Muscle of arm (tissue), 12 donors: ENCODE measurements around the gene LCN1. TPM values are rescaled to one million over a fixed set of nuclear protein-coding genes. Genes with fewer than 3 reads are reported as not detected.
"Not testable (repeated sequence)": the region's sequence is repeated elsewhere in the genome, so short reads cannot be mapped to it uniquely, and the experiment has no call there.

Experiments used
- DNase-seq: peaks from one replicate; pipeline ENCODE4 v3.0.0-alpha.2; 2013
- polyA plus RNA-seq, 12 donors: library from polyadenylated mRNA; unstranded; fragments of 120-200 nt; gene quantifications; one replicate each; pipeline ENCODE4 v1.2.1, GENCODE V29; 2013; ENCODE audit not compliant: insufficient read length in 12 of 12

The LCN1 gene
- polyA plus RNA-seq, 12 donors: 0.57 TPM; not detected in 11

DNA sequence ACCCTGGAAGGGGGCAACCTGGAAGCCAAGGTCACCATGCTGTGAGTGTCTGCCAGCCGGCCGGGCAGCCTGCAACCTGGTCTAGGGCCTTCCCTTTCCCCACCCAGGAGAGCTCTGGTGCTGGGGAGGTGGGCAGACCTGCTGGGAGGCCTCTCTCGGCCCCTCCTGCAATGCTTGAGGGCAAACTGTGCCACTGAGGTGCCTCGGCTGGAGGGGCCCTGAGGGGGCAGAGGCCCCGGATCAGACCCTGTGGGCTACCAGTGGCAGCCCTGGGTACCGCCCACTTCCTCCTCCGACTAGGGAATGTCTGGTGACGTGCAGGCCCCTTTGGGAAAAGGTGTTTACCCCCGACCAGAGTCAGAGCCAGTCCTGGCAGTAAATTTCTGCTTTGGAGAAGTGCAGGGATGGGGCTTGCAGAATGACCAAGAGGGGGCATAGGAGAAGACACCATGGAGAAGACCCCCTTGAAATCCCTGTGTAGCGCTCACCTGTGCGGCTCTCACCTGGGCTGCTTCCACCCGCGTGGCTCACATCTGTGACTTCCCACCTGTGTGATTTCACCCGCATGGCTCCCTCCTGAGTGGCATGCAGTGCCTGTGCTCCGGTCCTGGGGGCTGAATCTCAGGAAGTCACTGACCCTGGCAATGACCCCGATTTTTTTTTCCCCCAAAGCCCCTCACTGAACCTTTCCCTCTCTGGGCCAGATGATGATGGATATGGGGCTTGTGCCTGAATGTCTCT lies 1.1 kb downstream of the LCN1 start:
- no peak for DNase-seq

DNA sequence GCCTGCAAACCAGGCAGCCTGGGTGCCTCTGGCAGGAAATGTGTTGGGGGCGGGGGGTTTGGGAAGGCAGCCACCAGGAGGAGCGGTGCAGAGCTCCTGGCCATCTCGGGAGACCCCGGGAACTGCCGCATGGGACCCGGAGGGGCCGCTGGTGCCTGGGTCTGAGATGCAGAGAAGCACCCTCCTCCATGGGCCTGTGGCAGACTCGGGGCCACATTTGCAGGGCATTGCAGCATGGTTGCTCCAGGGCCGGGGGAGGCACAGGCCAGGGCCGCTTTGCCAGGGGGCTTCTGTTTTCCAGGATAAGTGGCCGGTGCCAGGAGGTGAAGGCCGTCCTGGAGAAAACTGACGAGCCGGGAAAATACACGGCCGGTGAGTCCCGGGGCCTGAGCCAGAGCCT lies 1.7 kb downstream of the LCN1 start:
- no peak for DNase-seq

DNA sequence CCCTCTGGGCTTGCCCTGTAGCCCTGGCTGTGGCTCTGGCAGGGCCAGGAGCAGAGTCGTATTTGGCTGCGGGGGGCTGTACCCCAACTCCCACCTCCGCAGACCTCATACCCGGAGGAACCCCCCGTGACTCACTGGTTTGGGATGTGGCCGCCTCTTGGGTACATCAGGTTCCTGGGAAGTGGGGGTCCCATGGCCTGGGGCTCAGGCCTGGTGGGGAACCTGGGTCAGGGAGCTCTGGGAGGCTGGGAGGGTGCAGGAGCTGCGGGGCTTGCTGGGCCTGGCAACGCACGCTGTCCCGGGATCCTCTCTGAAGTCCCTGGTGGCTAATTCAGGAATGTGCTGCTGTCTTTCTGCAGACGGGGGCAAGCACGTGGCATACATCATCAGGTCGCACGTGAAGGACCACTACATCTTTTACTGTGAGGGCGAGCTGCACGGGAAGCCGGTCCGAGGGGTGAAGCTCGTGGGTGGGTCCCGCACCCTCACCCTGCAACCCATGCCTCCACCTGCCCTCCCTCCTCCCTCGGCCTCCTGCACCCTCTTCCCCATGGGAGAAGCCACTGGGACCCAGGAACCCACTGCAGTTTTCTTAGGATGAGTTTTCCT lies 2.4 kb downstream of the LCN1 start:
- DNase-seq: no peak

DNA sequence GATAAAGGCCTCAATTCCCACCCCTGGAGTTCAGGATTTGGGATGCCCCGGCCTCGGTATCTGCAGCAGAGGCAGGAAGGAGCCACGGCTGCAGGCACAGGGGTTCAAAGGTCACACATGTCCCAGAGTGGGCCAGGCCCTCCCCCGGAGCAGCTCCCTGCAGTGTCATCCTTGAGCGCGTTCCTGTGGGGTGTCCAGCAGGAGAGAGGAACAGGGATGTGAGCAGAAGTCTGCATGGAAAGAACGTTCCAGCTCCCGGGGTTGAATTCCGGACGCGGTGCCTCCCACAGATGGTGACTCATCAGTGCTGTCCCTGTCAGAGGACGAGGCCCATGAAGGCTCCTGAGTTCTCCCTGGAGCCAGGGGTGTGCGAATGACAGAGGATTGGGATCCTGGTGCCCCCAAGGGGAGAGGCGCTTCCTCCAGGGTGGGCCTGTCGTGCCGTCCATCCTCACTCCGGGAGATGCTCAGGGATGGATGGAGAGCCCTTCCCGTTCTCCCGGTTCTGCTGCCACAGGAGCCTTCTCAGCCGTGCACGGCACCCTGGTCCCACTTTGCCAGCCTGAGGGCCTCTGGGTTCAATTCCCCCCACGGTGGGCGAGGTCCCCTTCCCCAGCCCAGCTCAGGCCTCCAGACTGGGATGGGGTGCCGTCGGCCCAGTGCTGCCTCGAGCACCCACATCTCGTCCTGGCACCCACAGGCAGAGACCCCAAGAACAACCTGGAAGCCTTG lies 3.1 kb downstream of the LCN1 start:
- no peak for DNase-seq

DNA sequence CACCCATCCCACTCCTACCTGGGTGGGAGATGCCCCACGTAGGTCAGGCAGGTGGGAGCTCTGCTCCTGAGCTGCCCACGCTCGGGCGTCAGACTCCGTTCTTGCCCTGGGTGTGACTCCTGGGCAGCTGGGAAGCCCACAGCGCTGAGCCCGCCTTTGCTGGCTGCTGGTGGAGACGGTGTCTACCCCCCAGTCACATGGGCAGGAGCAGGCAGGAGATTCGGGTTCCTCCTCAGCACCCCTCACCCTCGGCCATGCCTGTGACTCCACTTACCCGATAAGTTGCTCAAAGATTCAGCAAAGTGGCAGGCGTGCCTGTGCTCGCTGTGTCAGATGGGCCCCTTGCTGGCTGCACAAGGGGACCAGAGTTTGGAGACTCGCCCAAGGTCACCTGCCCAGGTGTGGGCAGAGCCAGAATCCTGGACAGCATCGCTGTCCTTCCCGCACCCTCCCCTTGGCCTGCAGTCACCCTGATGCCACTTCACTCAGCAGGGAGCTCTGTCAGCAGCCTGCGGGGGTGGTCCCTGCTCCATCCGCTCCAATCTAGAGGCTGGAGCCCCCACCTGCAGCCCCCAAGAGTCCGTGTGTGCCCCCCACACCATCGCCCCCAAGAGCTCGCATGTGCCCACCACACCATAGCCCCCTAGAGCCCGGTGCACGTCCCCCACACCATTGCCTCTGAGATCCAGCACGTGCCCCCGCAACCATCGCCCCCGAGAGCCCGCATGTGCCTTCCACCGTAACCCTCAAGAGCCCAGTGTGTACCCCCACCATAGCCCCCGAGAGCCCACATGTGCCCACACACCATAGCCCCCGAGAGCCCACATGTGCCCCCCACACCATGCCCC lies 4.2 kb downstream of the LCN1 start:
- no peak for DNase-seq

DNA sequence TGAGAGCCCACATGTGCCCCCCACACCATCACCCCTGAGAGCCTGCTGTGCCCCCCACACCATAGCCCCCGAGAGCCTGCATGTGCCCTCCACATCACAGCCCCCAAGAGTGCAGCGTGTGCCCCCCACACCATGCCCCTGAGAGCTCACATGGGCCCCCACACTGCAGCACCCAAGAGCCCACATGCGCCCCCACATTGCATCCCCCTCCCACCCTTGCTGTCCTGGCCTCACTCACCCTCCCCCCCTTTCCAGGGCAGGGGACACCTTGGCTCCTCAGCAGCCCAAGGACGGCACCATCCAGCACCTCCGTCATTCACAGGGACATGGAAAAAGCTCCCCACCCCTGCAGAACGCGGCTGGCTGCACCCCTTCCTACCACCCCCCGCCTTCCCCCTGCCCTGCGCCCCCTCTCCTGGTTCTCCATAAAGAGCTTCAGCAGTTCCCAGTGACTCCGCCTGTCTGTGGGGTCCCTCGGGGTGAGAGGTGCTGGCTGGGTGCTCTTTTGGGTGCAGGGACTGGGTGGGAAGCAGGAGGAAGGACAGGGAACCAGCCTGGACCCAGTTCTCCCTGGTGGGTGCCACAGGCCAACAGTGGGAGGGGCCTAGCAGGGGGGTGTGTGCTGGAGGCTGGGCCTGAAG lies 5.0 kb downstream of the LCN1 start:
- DNase-seq: no peak

DNA sequence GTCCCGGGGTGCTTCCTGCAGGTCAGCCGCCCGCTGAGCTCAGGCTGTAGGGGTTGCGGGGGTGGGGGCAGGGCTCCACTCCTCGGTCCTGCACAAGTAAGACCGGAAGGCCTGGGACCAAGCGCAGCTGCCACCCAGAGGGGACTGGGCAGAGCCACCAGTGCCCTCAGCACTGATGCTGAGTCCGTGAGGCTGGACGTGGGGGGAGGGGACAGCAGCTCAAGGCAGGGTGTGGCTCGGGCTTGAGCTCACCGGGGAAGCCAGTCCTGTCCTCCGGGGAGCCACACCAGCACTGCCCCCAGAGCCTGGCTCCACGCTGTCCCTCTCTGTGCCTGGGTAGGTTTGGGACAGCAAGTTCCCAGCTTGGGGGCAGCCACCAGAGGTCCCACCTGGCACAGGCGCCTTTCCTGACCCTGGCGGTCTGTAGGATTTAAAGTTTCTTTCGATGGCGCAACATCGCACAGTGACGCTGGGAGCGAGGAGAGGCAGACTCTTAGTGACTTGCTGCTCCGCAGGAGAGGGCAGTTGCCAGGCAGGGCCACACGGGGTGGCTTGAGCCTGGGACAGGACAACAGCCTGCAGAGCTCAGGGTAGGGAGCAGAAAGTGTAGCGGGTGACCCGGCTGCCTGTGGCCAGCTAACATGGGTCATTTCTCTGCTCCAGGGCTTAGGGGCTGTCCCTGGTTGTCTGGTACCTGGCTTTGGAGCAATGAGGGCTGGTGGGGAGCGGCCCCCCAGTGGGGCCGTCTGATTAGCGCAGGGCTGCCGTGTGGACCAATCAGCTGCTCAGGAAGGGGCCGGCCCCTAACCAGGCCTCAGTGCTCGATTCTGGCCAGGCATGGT lies 5.7 kb downstream of the LCN1 start:
- no peak for DNase-seq

DNA sequence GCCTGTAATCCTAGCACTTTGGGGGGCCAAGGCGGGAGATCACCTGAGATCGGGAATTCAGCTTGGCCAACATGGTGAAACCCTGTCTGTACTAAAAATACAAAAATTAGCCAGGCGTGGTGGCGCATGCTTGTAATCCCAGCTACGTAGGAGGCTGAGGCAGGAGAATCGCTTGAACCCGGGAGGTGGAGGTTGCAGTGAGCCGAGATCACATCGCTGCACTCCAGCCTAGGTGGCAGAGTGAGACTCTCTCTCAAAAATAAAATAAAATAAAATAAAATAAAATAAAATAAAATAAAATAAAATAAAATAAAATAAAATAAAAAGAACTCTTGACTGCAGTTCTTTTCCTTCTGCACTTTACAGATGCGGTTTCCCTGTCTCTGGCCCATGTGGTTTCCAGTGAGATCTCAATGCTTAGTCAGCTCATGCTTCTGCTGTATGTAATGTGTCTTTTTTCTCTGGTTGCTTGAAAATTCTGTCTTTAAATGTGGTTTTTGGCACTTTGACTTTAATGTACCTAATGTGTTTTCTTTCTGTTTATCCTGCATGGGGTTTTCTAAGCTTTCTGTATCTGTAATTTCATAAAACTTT lies 7.7 kb downstream of the LCN1 start:
- DNase-seq: not testable (repeated sequence)

DNA sequence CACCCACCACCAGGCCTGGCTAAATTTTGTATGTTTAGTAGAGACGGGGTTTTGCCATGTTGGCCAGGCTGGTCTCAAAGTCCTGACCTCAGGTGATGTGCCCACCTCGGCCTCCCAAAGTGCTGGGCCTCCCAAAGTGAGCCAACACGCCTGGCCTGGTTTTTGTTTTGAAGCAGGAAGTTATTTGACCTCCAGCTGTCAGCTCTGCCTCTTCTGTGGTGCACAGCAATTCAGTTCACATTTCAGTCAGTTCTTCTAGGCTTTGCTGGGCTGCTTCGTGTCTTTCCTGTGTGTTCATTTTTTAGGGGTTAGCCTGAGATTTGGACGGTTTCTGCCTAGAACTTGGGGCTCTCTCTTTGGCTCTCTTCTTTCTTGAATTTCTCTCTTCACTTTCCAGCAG lies 8.9 kb downstream of the LCN1 start:
- no peak for DNase-seq

DNA sequence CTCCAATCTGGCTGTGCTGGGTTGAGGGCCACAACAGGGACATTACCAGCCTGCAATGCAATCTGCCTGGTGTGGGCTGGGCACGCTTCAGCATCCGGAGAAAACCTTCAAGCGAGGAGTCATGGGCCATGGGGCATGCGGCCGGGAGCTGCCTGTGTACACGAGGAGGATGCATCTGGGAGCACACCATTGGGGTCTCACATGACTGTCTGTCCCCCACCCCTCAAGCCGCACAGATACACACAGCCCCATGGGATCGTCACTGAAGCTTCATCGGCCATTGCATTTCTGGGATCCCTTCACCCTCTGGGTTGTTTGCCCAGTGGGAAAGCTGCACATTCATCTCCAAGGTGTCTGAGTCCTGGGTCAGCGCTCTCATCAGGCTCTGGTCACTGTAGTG lies 9.9 kb downstream of the LCN1 start:
- no peak for DNase-seq

DNA sequence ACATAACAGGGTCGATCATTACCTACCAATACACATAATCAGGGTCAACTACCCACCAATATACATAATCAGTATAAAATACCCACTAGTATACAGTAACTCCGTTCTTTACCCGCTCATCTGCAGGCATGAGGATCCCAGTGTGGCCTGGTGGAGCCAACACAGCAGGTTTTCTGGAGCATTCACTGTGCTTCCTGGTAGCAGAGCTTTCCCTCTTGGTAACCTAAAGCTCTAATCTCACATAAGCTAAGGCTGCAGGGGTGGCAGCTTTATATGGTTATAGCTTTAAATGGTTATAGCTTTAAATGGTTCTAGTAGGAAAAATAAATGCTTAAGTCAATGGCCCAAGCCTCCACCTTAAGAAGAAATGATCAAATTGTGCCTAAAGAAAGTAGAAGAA lies 11.9 kb downstream of the LCN1 start:
- no peak for DNase-seq

DNA sequence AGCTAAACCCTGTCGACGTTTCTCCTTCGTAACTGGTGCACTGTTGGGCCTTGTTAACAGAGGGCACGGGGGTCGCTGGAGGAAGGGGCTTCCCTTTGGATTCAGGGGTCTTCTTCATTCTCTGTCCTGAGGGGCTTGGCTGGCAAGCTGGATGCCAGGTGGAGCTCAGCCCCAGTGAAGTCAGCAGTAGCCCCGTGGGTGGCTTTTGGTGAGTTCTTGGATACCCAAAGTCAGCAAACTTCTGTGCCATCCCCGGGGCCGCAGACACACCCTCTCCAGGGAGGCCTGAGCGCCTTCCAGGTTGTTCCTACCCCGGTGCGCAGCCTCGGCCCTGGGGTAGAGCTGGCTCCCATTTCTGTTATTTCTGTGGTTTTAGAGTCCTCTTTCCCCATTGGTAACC lies 12.4 kb downstream of the LCN1 start:
- no peak for DNase-seq

DNA sequence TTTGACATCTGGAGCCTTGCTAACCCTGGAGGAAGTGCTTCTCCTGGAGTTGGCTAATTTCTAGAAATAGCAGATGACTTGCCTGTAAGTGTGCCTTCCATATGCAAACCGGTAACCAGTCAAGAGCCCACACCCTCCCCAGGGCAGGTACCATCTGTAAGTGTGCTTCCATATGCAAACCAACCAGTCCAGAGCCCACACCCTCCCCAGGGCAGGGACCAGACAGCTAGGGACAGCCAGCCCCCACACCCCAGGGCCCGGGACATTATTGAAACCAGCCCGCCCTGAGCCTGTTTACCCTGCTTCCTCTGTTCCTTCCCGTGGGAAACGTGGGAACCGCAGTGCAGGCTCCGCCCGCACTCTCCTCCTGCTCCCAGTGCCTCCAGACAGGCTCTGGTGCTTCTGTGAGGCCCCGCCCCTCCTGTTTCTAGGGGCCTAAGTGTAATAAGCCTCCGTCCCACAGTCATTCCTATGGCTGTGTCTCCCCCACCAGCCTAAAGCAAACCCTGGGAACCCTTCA lies 13.0 kb downstream of the LCN1 start:
- not testable (repeated sequence) for DNase-seq

DNA sequence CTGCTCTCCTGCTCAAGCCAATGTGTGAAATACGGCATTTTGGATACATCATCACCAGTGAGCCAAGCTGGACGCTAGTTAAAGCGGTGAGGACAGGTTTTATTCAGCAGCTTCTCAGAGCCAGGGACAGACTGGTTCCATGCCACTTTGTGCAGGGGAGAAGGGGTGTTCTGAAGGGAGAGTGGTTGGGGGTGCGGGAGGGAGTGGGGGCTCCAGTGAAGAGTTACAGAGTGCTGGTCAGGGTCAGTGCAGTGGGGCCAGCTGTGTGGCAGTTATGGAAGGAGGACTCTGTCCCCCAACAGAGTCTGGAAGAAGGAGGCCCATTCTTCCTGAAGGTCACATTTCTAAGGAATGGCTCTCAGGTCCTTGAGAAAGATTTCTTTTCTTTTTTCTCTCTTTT lies 13.6 kb downstream of the LCN1 start:
- not testable (repeated sequence) for DNase-seq

DNA sequence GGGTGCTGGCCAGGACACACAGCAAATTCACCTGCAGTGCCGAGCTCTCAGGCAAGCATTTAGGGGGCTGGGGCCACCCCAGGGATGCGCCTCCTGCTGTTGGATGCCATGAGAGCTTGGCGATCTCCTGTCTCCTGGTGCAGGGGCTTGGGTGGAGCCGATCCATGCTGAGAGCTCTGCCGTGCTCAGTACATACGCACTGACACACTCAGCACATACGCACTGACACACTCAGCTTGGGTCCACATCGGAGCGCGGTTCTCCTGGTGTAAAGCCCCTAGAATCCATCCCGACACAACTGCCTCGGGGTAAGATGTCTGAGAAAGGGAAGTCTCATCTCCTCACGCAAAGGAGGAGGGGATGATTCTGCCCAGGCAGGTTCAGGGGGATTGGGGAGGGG lies 14.4 kb downstream of the LCN1 start:
- DNase-seq: not testable (repeated sequence)

DNA sequence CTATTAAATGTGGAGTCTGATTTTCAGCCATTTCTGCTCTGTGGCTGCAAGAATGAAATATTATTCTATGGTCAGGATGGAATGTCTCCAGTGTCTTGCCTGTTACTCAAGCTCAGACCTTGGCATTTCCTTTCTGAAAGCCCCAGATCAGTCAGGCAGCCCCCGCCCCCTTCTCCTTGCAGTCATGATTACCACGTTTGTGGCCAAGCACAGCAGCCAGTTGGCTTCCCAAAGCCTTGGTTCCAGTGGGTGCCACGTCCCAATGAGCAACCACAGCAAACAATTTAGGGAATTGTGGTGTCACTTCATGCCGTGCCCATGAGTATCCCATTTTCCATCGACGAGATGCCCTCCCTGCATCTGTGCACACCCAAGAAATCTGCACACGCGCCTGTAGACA lies 15.0 kb downstream of the LCN1 start:
- DNase-seq: no peak

DNA sequence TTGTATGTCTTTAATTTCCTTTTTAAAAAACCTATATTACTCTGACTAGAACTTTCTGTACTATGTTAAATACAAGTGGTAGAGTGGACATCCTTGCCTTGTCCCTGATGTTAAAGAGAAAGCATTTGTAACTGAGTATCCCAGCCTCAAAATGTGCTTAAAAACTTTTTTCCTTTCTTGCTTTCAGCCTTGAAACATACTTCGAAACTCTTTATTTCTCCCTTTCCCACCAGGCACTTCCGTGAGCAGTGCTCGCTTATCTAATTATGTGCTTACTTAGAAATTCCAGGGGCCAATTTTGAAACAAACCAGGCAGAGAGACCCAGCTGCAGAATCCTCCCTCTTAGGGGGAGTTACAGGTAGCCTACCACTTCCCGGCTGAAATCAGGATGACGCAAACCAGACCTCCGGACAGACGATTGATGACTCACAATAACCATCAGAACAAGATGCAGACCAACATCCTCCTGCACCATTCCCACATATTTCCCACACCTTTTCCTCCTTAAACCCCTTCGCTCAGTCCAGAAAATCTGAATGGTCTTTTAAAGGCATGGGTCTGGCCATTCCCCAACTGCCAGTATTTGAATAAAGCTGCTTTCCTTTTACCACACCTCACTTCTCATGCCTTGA lies 22.1 kb downstream of the LCN1 start:
- not testable (repeated sequence) for DNase-seq

DNA sequence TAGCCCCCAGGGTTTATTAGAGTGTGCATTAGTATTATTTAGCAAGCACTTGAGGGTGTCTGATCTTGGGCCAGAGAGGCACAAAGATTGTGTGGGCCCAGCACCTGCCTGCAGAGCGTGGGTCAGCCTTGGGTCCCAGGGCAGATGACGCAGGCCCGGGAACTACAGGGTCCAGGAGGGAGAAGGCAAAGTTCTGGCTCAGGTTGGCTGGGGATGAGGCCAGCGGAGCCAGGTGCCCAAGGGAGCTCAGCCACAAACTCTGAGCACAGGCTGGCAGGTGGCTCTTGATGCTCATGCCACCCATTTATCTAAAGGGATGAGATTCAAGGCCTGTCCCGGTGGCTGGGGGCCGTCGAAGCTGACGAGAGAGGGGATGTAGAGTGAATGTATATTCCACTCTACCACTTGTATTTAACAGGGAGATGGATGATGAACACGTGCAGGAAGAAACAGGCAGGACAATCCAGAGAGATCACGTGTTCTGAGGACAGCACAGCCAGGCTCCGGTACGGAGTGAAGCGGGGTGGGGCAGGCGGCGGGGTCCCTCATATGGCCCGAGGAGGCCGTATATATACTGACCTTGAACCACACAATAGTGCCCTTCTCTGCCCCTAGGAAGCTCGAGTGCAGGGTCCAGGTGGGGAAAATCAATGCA lies 23.9 kb downstream of the LCN1 start:
- no peak for DNase-seq

DNA sequence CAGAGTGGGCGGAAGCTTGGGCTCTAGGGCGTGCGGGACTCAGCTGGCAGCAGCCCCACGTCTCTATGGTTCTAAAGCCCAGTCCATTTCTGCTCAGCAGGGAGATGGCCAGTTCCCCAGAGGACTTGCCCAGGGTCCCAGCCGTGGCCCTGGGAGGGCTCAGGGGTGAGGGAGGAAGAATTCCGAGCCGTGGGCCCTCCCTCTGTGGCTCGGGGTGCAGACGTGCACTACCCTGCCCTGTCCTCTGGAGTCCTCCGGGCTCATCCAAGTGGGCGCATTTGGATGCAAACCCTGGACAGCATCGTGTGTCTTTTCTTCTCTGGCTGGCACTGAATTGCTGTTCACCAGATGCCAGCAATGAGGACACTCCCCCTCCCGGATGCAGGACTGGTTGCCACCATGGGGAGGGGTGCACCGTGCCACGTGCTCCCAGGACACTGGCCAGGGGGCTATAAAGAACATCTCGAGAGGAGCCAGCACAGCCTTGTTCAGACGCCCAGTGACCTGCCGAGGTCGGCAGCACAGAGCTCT lies 24.5 kb downstream of the LCN1 start, which contains the start of gene OBP2A:
Gene OBP2A (plus strand): TSS at position 481 of the 531 bp plus-strand sequence. CDS start 55 bp downstream, outside the sequence.
- DNase-seq: not testable (repeated sequence)
